Eye (tissue), 1 donor: ENCODE results near the gene TLE1.
"Not testable (repeated sequence)": the region's sequence is repeated elsewhere in the genome, so short reads cannot be mapped to it uniquely, and the experiment has no call there.

Source experiments
- DNase-seq: peaks from one replicate; pipeline ENCODE4 v3.0.0-alpha.2; 2015

Gene TLE1

GRCh38 chr9:81621785-81622259, 67.5 kb downstream of the TLE1 start:
- peak; percentile 87 for DNase-seq

GRCh38 chr9:81621118-81621517, 68.2 kb downstream of the TLE1 start:
- DNase-seq, result peak; percentile 64

- no peak for DNase-seq
Measured at GRCh38 chr9:81620002-81620390, 69.4 kb downstream of the TLE1 start.

GRCh38 chr9:81619353-81620001, 69.9 kb downstream of the TLE1 start:
- no peak for DNase-seq

- no peak for DNase-seq
Measured at GRCh38 chr9:81618923-81619322, 70.4 kb downstream of the TLE1 start.

GRCh38 chr9:81616141-81616540, 73.2 kb downstream of the TLE1 start:
- no peak for DNase-seq

- DNase-seq, result no peak
Measured at GRCh38 chr9:81614335-81614734, 75.0 kb downstream of the TLE1 start.

GRCh38 chr9:81613002-81613812, 76.1 kb downstream of the TLE1 start:
- DNase-seq, result peak; percentile 77

- no peak for DNase-seq
Measured at GRCh38 chr9:81611664-81612063, 77.7 kb downstream of the TLE1 start.

- no peak for DNase-seq
Measured at GRCh38 chr9:81610740-81611107, 78.6 kb downstream of the TLE1 start.

GRCh38 chr9:81609782-81610739, 79.3 kb downstream of the TLE1 start:
- DNase-seq, result no peak

GRCh38 chr9:81608289-81608657, 81.1 kb downstream of the TLE1 start:
- no peak for DNase-seq

GRCh38 chr9:81607593-81608288, 81.6 kb downstream of the TLE1 start:
- no peak for DNase-seq

GRCh38 chr9:81606261-81606660, 83.1 kb downstream of the TLE1 start:
- DNase-seq, result not testable (repeated sequence)

GRCh38 chr9:81605170-81605670, 84.1 kb downstream of the TLE1 start:
- DNase-seq, result no peak

GRCh38 chr9:81604306-81605169, 84.8 kb downstream of the TLE1 start:
- DNase-seq, result no peak

GRCh38 chr9:81602887-81603680, 86.3 kb downstream of the TLE1 start:
- no peak for DNase-seq

- no peak for DNase-seq
Measured at GRCh38 chr9:81601639-81602623, 87.4 kb downstream of the TLE1 start.

GRCh38 chr9:81600631-81601030, 88.7 kb downstream of the TLE1 start:
- DNase-seq, result no peak
